ENCODE measurements around the gene THRB.
"Not testable (repeated sequence)": the region's sequence is repeated elsewhere in the genome, so short reads cannot be mapped to it uniquely, and the experiment has no call there.

The THRB gene

GRCh38 chr3:24110051-24110450 lies 384.6 kb downstream of the THRB start:
- Histone ChIP-seq H3K27me3 (ENCODE audit: control insufficient read depth in 2 of 2, insufficient read depth in 2 of 2, low read length in 2 of 2) (no peaks in the 10 kb centered on the region), H3K4me3 (ENCODE audit: low read length in 2 of 2) (no peak overlapping the region), H3K9me3 (ENCODE audit: control insufficient read depth in 2 of 2, low read length in 2 of 2) (no peaks in the 10 kb centered on the region), H3K4me1 (ENCODE audit: control insufficient read depth in 2 of 2, insufficient read depth in 2 of 2, low read length in 2 of 2) (no peaks in the 10 kb centered on the region), H3K27ac (ENCODE audit: low read depth in 2 of 2, low read length in 2 of 2) (no peak overlapping the region), H3K36me3 (ENCODE audit: control insufficient read depth in 2 of 2, insufficient read depth in 2 of 2, low read length in 2 of 2) (no peaks in the 10 kb centered on the region), H3K9ac (ENCODE audit: low read depth in 1 of 2, low read length in 2 of 2) (no peak overlapping the region)

- no peaks in the 10 kb centered on the region for H3K9me3 ChIP-seq (ENCODE audit: control insufficient read depth in 2 of 2, low read length in 2 of 2)
- H3K27ac ChIP-seq (ENCODE audit: low read depth in 2 of 2, low read length in 2 of 2): no peak overlapping the region
- no peak overlapping the region for H3K4me3 ChIP-seq (ENCODE audit: low read length in 2 of 2)
- no peaks in the 10 kb centered on the region for H3K36me3 ChIP-seq (ENCODE audit: control insufficient read depth in 2 of 2, insufficient read depth in 2 of 2, low read length in 2 of 2)
- H3K4me1 ChIP-seq (ENCODE audit: control insufficient read depth in 2 of 2, insufficient read depth in 2 of 2, low read length in 2 of 2): no peaks in the 10 kb centered on the region
- H3K9ac ChIP-seq (ENCODE audit: low read depth in 1 of 2, low read length in 2 of 2): no peak overlapping the region
- H3K27me3 ChIP-seq (ENCODE audit: control insufficient read depth in 2 of 2, insufficient read depth in 2 of 2, low read length in 2 of 2): no peaks in the 10 kb centered on the region
Measured at GRCh38 chr3:24101676-24102168, 392.9 kb downstream of the THRB start.

GRCh38 chr3:24100696-24101402 lies 393.8 kb downstream of the THRB start:
- no peak overlapping the region for H3K4me3 ChIP-seq (ENCODE audit: low read length in 2 of 2)
- no peaks in the 10 kb centered on the region for H3K36me3 ChIP-seq (ENCODE audit: control insufficient read depth in 2 of 2, insufficient read depth in 2 of 2, low read length in 2 of 2)
- no peaks in the 10 kb centered on the region for H3K27me3 ChIP-seq (ENCODE audit: control insufficient read depth in 2 of 2, insufficient read depth in 2 of 2, low read length in 2 of 2)
- H3K27ac ChIP-seq (ENCODE audit: low read depth in 2 of 2, low read length in 2 of 2): no peak overlapping the region
- no peaks in the 10 kb centered on the region for H3K9me3 ChIP-seq (ENCODE audit: control insufficient read depth in 2 of 2, low read length in 2 of 2)
- H3K9ac ChIP-seq (ENCODE audit: low read depth in 1 of 2, low read length in 2 of 2): no peak overlapping the region
- no peaks in the 10 kb centered on the region for H3K4me1 ChIP-seq (ENCODE audit: control insufficient read depth in 2 of 2, insufficient read depth in 2 of 2, low read length in 2 of 2)

GRCh38 chr3:24096695-24097290 lies 397.9 kb downstream of the THRB start:
- Histone ChIP-seq H3K9me3 (ENCODE audit: control insufficient read depth in 2 of 2, low read length in 2 of 2) (no peaks in the 10 kb centered on the region), H3K9ac (ENCODE audit: low read depth in 1 of 2, low read length in 2 of 2) (no peak overlapping the region), H3K4me3 (ENCODE audit: low read length in 2 of 2) (no peak overlapping the region), H3K27ac (ENCODE audit: low read depth in 2 of 2, low read length in 2 of 2) (no peak overlapping the region), H3K27me3 (ENCODE audit: control insufficient read depth in 2 of 2, insufficient read depth in 2 of 2, low read length in 2 of 2) (no peaks in the 10 kb centered on the region), H3K4me1 (ENCODE audit: control insufficient read depth in 2 of 2, insufficient read depth in 2 of 2, low read length in 2 of 2) (no peaks in the 10 kb centered on the region), H3K36me3 (ENCODE audit: control insufficient read depth in 2 of 2, insufficient read depth in 2 of 2, low read length in 2 of 2) (no peaks in the 10 kb centered on the region)

GRCh38 chr3:24096271-24096670 lies 398.4 kb downstream of the THRB start:
- Histone ChIP-seq H3K36me3 (ENCODE audit: control insufficient read depth in 2 of 2, insufficient read depth in 2 of 2, low read length in 2 of 2) (no peaks in the 10 kb centered on the region), H3K27ac (ENCODE audit: low read depth in 2 of 2, low read length in 2 of 2) (no peak overlapping the region), H3K4me1 (ENCODE audit: control insufficient read depth in 2 of 2, insufficient read depth in 2 of 2, low read length in 2 of 2) (no peaks in the 10 kb centered on the region), H3K27me3 (ENCODE audit: control insufficient read depth in 2 of 2, insufficient read depth in 2 of 2, low read length in 2 of 2) (no peaks in the 10 kb centered on the region), H3K4me3 (ENCODE audit: low read length in 2 of 2) (no peak overlapping the region), H3K9me3 (ENCODE audit: control insufficient read depth in 2 of 2, low read length in 2 of 2) (no peaks in the 10 kb centered on the region), H3K9ac (ENCODE audit: low read depth in 1 of 2, low read length in 2 of 2) (no peak overlapping the region)

- not testable (repeated sequence) for H3K9ac ChIP-seq (ENCODE audit: low read depth in 1 of 2, low read length in 2 of 2); H3K36me3 ChIP-seq (ENCODE audit: control insufficient read depth in 2 of 2, insufficient read depth in 2 of 2, low read length in 2 of 2); H3K4me1 ChIP-seq (ENCODE audit: control insufficient read depth in 2 of 2, insufficient read depth in 2 of 2, low read length in 2 of 2); H3K27me3 ChIP-seq (ENCODE audit: control insufficient read depth in 2 of 2, insufficient read depth in 2 of 2, low read length in 2 of 2); H3K27ac ChIP-seq (ENCODE audit: low read depth in 2 of 2, low read length in 2 of 2); H3K4me3 ChIP-seq (ENCODE audit: low read length in 2 of 2); H3K9me3 ChIP-seq (ENCODE audit: control insufficient read depth in 2 of 2, low read length in 2 of 2)
Measured at GRCh38 chr3:24094818-24095217, 399.8 kb downstream of the THRB start.

- no peak overlapping the region for H3K27ac ChIP-seq (ENCODE audit: low read depth in 2 of 2, low read length in 2 of 2)
- no peak overlapping the region for H3K9ac ChIP-seq (ENCODE audit: low read depth in 1 of 2, low read length in 2 of 2)
- H3K36me3 ChIP-seq (ENCODE audit: control insufficient read depth in 2 of 2, insufficient read depth in 2 of 2, low read length in 2 of 2): no peaks in the 10 kb centered on the region
- H3K9me3 ChIP-seq (ENCODE audit: control insufficient read depth in 2 of 2, low read length in 2 of 2): no peaks in the 10 kb centered on the region
- no peaks in the 10 kb centered on the region for H3K27me3 ChIP-seq (ENCODE audit: control insufficient read depth in 2 of 2, insufficient read depth in 2 of 2, low read length in 2 of 2)
- no peaks in the 10 kb centered on the region for H3K4me1 ChIP-seq (ENCODE audit: control insufficient read depth in 2 of 2, insufficient read depth in 2 of 2, low read length in 2 of 2)
- no peak overlapping the region for H3K4me3 ChIP-seq (ENCODE audit: low read length in 2 of 2)
Measured at GRCh38 chr3:24088782-24089181, 405.9 kb downstream of the THRB start.

GRCh38 chr3:24087469-24087868 lies 407.2 kb downstream of the THRB start:
- no peaks in the 10 kb centered on the region for H3K36me3 ChIP-seq (ENCODE audit: control insufficient read depth in 2 of 2, insufficient read depth in 2 of 2, low read length in 2 of 2)
- H3K9ac ChIP-seq (ENCODE audit: low read depth in 1 of 2, low read length in 2 of 2): no peak overlapping the region
- H3K27ac ChIP-seq (ENCODE audit: low read depth in 2 of 2, low read length in 2 of 2): no peak overlapping the region
- no peak overlapping the region for H3K4me3 ChIP-seq (ENCODE audit: low read length in 2 of 2)
- no peaks in the 10 kb centered on the region for H3K27me3 ChIP-seq (ENCODE audit: control insufficient read depth in 2 of 2, insufficient read depth in 2 of 2, low read length in 2 of 2)
- H3K9me3 ChIP-seq (ENCODE audit: control insufficient read depth in 2 of 2, low read length in 2 of 2): no peaks in the 10 kb centered on the region
- H3K4me1 ChIP-seq (ENCODE audit: control insufficient read depth in 2 of 2, insufficient read depth in 2 of 2, low read length in 2 of 2): no peaks in the 10 kb centered on the region

GRCh38 chr3:24086617-24087404 lies 407.8 kb downstream of the THRB start:
- no peaks in the 10 kb centered on the region for H3K4me1 ChIP-seq (ENCODE audit: control insufficient read depth in 2 of 2, insufficient read depth in 2 of 2, low read length in 2 of 2)
- H3K27ac ChIP-seq (ENCODE audit: low read depth in 2 of 2, low read length in 2 of 2): no peak overlapping the region
- no peaks in the 10 kb centered on the region for H3K9me3 ChIP-seq (ENCODE audit: control insufficient read depth in 2 of 2, low read length in 2 of 2)
- H3K27me3 ChIP-seq (ENCODE audit: control insufficient read depth in 2 of 2, insufficient read depth in 2 of 2, low read length in 2 of 2): no peaks in the 10 kb centered on the region
- H3K4me3 ChIP-seq (ENCODE audit: low read length in 2 of 2): no peak overlapping the region
- H3K36me3 ChIP-seq (ENCODE audit: control insufficient read depth in 2 of 2, insufficient read depth in 2 of 2, low read length in 2 of 2): no peaks in the 10 kb centered on the region
- no peak overlapping the region for H3K9ac ChIP-seq (ENCODE audit: low read depth in 1 of 2, low read length in 2 of 2)

- no peak overlapping the region for H3K4me3 ChIP-seq (ENCODE audit: low read length in 2 of 2)
- no peaks in the 10 kb centered on the region for H3K27me3 ChIP-seq (ENCODE audit: control insufficient read depth in 2 of 2, insufficient read depth in 2 of 2, low read length in 2 of 2)
- no peaks in the 10 kb centered on the region for H3K36me3 ChIP-seq (ENCODE audit: control insufficient read depth in 2 of 2, insufficient read depth in 2 of 2, low read length in 2 of 2)
- no peak overlapping the region for H3K27ac ChIP-seq (ENCODE audit: low read depth in 2 of 2, low read length in 2 of 2)
- no peak overlapping the region for H3K9ac ChIP-seq (ENCODE audit: low read depth in 1 of 2, low read length in 2 of 2)
- H3K4me1 ChIP-seq (ENCODE audit: control insufficient read depth in 2 of 2, insufficient read depth in 2 of 2, low read length in 2 of 2): no peaks in the 10 kb centered on the region
- H3K9me3 ChIP-seq (ENCODE audit: control insufficient read depth in 2 of 2, low read length in 2 of 2): no peaks in the 10 kb centered on the region
Measured at GRCh38 chr3:24086206-24086605, 408.4 kb downstream of the THRB start.

Measured in mucosa of rectum (tissue), 2 donors.